HG03460 (cell line): ENCODE data around the gene NHERF2.

Source experiments
- ATAC-seq: cut with Tn5 transposase; IDR thresholded peaks from one replicate; pipeline ENCODE4 v1.9.1; 2021; ENCODE audit not compliant: unreplicated experiment

The NHERF2 gene

DNA sequence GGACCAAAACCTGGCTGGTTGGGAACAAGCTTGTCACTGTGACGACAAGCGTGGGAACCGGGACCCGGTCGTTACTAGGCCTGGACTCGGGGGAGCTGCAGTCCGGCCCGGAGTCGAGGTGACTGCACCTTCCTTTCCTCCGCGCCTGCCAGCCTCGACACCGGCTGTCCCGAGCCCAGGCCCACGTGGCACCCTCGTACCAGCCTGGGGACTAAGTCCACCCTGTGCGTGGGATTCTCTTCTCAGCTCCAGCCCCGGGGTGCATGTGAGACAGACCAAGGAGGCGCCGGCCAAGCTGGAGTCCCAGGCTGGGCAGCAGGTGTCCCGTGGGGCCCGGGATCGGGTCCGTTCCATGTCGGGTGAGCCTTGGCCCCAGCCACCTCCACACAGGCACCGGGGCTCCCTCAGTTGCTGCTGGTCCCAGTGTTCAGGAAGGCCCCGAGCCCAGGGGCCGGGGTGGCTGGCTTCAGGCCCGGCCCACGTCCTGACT lies 52.7 kb downstream of the NHERF2 start:
- no peak for ATAC-seq

DNA sequence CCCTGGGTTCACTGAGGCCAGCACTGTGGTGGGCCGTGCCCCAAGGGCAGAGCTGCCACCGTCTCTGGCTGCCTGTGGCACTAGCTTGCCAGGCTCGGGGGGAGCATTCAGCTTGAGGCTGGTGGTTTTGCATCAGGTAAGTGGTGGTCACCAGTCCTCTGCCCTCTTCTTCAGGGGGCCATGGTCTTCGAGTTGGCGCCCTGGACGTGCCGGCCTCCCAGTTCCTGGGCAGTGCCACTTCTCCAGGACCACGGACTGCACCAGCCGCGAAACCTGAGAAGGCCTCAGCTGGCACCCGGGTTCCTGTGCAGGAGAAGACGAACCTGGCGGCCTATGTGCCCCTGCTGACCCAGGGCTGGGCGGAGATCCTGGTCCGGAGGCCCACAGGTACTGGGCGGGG lies 53.3 kb downstream of the NHERF2 start:
- no peak for ATAC-seq

- no peak for ATAC-seq
Measured at GRCh38 chr16:2081201-2082084, 54.7 kb downstream of the NHERF2 start.

DNA sequence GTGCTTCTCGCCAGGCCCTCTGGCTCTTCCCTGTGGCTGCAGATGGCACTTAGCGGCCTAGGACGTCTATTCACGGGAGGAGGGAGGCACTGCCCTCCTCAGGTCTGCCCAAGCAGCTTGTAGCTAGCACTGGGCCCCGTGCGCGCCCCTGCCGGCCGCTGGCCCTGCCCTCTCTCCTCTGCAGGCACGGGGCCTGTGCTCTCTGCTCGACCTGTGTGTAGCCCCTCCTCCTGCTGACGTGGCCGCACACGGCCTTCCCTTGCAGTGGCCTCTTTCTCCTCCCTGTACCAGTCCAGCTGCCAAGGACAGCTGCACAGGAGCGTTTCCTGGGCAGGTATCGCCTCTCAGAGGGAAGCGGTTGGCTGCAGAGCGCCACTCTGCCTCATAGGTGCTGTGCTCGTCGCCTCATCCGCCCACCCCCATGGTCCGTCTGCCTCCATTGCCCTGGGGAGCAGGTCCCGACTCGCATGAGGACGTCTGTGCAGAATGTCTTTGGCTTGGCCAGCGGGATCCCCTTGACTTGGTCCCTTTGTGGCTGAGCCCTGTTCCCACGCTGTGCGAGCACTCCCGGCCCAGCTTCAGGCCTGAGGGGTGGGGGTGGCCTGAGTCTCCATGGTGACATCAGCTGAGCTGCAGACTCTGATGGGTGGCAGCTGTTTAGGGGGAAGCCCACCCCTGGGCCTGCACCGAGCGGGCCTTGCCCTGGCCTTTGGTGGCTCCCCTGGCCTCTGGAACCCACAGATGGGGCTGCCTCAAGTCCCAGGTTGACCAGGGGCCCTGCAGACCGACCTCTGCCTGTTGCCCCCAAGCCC lies 55.7 kb downstream of the NHERF2 start:
- no peak for ATAC-seq

DNA sequence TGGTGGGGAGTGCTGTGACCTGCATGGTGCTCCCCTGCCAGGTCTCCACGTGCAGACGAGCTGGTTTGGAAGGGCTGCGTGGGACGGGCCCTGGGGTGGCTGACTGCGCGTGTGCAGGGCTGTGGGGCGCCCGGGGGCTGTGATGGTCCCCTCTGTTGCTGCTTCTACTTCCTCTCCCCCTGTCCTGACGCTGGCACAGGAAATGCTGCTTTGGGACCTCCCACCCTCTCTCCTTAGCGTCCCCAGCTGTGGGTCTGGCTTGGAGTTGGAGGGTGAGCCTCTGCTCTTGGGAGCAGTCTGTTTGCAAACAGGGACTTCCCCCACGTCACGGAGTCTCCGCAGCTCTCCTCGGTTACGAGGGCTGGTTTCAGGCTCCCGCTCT lies 56.3 kb downstream of the NHERF2 start:
- no peak for ATAC-seq

GRCh38 chr16:2083409-2083808 lies 56.7 kb downstream of the NHERF2 start:
- ATAC-seq = no peak

DNA sequence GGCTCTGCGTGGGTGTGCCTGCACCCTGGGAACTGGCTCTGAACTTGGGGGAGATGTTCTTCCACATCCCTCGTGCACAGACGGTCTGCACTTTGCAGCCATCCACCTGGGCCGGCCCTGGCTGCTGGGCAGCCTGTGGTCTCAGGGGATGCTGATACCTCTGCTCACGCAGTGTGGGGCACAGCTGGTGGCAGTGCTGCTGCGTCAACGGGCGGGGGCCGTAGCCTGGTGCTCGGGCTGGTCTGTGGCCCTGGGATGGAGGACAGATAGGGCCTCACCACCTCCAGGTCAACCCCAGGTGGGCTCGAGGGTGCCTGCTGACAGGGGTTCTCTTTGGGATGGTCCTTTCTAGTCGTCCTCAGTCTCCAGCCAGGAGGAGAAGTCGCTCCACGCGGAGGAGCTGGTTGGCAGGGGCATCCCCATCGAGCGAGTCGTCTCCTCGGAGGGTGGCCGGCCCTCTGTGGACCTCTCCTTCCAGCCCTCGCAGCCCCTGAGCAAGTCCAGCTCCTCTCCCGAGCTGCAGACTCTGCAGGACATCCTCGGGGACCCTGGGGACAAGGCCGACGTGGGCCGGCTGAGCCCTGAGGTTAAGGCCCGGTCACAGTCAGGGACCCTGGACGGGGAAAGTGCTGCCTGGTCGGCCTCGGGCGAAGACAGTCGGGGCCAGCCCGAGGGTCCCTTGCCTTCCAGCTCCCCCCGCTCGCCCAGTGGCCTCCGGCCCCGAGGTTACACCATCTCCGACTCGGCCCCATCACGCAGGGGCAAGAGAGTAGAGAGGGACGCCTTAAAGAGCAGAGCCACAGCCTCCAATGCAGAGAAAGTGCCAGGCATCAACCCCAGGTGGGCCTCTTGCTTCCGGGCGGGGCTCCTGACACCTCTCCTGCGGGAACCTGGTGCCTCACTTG lies 57.4 kb downstream of the NHERF2 start:
- ATAC-seq = no peak

DNA sequence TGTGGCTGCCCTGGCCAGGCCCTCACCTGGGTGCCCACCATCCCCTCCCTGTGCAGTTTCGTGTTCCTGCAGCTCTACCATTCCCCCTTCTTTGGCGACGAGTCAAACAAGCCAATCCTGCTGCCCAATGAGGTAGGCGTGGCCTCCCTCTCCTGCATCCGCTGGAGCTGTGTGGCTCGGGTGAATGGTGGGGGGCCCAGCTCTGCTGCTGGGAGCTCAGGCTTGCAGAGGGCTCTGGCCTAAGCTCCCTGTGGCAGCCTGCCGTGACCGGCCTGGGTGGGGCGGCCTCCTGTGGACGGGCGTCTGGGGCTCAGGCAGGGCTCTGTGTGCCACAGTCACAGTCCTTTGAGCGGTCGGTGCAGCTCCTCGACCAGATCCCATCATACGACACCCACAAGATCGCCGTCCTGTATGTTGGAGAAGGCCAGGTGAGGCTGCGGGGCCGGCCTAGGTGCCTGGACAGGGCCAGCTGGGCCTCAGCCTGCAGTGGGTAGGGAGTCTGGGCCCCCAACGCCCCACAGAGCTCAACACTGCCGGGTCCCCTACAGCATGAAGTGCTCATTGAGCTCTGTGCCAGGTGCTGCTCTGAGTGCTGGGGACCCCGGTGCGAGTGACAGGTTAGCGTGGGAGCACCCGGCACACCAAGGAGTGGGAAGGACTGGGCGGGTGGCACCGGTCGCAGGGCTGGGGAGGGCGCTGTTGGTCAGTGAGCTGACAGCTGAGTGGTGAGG lies 58.4 kb downstream of the NHERF2 start:
- ATAC-seq = no peak

DNA sequence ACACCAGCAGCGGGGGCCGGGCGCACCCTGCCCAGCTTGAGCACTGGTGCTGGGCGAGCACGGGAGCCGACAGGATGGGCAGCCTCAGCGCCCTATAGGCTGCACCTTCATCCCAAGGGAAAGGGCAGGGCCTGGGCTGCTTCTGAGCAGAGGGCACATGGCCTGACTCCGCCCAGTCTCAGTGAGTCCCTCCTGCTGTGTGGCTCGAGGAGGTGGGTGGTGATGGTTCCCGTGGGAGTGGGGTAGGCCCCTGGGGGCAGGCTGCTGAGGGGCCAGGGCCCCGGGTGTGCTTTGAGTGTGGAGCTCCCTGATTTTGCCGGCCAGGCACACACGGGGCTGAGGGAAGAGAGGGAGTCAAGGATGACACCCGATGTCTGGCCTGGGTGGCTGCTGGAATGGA lies 59.0 kb downstream of the NHERF2 start:
- ATAC-seq = no peak

- ATAC-seq = no peak
Measured at GRCh38 chr16:2086106-2086742, 59.5 kb downstream of the NHERF2 start.

GRCh38 chr16:2086812-2087747 lies 60.4 kb downstream of the NHERF2 start:
- no peak for ATAC-seq

DNA sequence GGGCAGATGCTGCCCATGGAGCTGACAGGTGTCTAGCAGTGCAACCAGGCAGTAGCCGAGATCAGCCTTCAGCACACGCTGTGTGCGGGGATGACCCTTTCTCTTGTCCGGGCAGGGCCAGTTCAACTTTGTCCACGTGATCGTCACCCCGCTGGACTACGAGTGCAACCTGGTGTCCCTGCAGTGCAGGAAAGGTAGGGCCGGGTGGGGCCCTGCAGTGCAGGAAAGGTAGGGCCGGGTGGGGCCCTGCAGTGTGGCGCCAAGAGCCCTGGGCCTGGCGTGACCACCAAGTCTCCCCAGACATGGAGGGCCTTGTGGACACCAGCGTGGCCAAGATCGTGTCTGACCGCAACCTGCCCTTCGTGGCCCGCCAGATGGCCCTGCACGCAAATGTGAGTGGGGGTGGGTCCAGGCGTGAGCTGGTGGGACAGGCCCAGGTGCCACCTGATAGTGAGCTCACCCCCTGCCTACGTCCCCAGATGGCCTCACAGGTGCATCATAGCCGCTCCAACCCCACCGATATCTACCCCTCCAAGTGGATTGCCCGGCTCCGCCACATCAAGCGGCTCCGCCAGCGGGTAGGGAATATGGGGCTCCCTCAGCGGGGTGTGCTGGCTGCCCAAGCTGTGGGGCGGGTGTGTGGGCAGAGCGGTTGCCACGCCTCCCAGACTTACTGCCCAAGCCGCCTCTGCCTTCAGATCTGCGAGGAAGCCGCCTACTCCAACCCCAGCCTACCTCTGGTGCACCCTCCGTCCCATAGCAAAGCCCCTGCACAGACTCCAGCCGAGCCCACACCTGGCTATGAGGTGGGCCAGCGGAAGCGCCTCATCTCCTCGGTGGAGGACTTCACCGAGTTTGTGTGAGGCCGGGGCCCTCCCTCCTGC lies 61.3 kb downstream of the NHERF2 start:
- ATAC-seq = no peak
